Mammary epithelial cell (primary cell): ENCODE data around the gene CYP24A1.

ENCODE experiments used
- CTCF ChIP-seq, 2 donors: IDR thresholded peaks in 1 of 2; conservative IDR thresholded peaks in 1 of 2; 2 replicates each; pipeline ENCODE4 v1.5.1; 2011 to 2012; ENCODE audit warnings: inconsistent platforms in 2 of 2, low read length in 2 of 2, mild to moderate bottlenecking in 2 of 2, control low read depth in 1 of 2, low read depth in 1 of 2; ENCODE audit not compliant: insufficient read depth in 1 of 2; ENCODE audit errors: extremely low read depth in 1 of 2
- EZH2 ChIP-seq: IDR thresholded peaks from 2 replicates; pipeline ENCODE4 v1.6.1; 2012; ENCODE audit warnings: low read length, inconsistent platforms, borderline replicate concordance

- no peak for TF ChIP-seq CTCF (conservative IDR thresholded peaks at IDR 0.05 in 1 of 2, IDR thresholded peaks at IDR 0.05 in 1 of 2; ENCODE audit: extremely low read depth in 1 of 2, insufficient read depth in 1 of 2, low read depth in 1 of 2, low read length in 2 of 2)
- TF ChIP-seq EZH2 = no peak
Measured at GRCh38 chr20:54155736-54156317, 18.0 kb downstream of the CYP24A1 start.
